HG03442 (cell line): ENCODE measurements around the gene UTP20.

ENCODE experiments used
- ATAC-seq: cut with Tn5 transposase; IDR thresholded peaks from one replicate; pipeline ENCODE4 v1.9.1; 2021; ENCODE audit warnings: mild to moderate bottlenecking, moderate library complexity; ENCODE audit not compliant: unreplicated experiment

UTP20 gene

DNA sequence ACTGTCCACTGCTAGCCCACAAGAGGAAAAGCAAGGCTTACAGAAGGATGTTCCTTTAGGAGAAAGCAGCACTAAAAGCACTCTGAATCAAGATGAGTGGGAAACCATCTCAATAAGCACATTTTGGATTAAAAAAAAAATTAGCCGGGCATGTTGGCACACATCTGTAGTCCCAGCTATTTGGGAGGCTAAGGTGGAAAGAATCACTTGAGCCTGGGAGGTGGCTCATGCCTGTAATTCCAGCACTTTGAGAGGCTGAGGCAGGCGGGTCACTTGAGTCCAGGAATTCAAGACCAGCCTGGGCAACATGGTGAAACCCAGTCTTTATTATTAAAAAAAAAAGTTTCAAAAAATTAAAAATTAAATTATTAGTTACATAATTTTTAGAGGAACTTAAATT lies 144.7 kb downstream of the UTP20 start:
- ATAC-seq: no peak

DNA sequence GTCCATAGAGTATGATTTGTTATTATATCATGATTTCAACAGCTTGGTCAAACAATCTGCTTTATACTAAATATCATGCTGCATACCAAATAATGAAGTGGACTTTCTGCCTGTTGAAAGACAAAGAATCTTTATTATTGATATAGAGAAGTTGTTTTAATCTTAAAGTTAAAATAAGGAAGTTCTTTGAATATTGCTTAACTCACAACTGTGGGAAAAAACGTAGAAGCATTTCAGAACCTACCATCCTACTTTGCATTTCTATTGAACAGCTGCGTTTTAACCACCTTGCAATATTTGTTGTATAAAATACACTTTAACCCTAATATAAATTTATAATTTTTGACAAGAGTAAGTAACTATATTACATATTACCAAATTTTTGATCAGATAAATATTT lies 150.6 kb downstream of the UTP20 start:
- no peak for ATAC-seq

DNA sequence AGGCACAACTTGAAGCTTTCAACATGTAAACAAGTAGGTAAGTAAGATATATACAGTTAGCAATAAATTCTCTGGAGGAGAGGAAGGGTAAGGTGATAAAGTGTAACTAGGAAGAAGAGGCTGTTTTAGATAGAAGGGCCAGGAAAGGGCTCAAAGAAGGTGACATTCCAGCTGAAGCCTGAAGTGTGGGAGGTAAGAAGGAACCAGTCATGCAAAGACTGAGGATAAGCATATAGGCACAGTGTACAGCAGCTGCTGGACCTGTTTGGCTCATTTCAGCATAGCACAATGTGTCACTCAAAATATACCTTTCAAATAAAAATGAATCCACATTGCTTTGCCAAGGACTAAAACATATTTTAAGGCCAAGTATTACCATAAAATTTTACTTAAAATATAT lies 156.2 kb downstream of the UTP20 start:
- ATAC-seq: no peak
